HCT116 (cell line): ENCODE data around the gene CNTNAP2.

Experiments used
- CEBPB ChIP-seq: IDR thresholded peaks from 2 replicates; pipeline ENCODE4 v1.6.1; 2012; ENCODE audit warnings: low read depth
- EZH2 ChIP-seq: fragments of 200-600 bp; sonication (generic); IDR thresholded peaks from 2 replicates; pipeline ENCODE4 v1.6.1; 2017; ENCODE audit warnings: antibody characterized with exemption, mixed run types
- MAX ChIP-seq: IDR thresholded peaks from 2 replicates; pipeline ENCODE4 v1.6.1; 2012
- POLR2A ChIP-seq: IDR thresholded peaks from 2 replicates; pipeline ENCODE4 v1.7.0; 2011; ENCODE audit warnings: borderline replicate concordance; ENCODE audit not compliant: insufficient read depth, insufficient read length; ENCODE audit errors: extremely low read depth
- POLR2AphosphoS5 ChIP-seq: IDR thresholded peaks from 2 replicates; pipeline ENCODE4 v1.6.1; 2011; ENCODE audit warnings: mild to moderate bottlenecking, low read depth, low read length, moderate library complexity
- RAD21 ChIP-seq: IDR thresholded peaks from 2 replicates; pipeline ENCODE4 v1.6.1; 2012; ENCODE audit warnings: low read depth, mild to moderate bottlenecking
- REST ChIP-seq: IDR thresholded peaks from 2 replicates; pipeline ENCODE4 v1.6.1; 2012; ENCODE audit warnings: low read depth
- SIN3A ChIP-seq: IDR thresholded peaks from 2 replicates; pipeline ENCODE4 v1.6.1; 2012; ENCODE audit warnings: low read depth
- ZNF274 ChIP-seq: fragments of 200-500 bp; sonication (Bioruptor generic); IDR thresholded peaks from 2 replicates; pipeline ENCODE4 v1.6.1; 2014; ENCODE audit warnings: mild to moderate bottlenecking, low read depth, low read length, inconsistent platforms
- TF ChIP-seq, protein P1 (sequence below), 3 experiments: fragments of 200-600 bp in 1 of 3; sonication (generic) in 1 of 3; IDR thresholded peaks in 2 of 3; conservative IDR thresholded peaks in 1 of 3; 2 replicates each; pipeline ENCODE4 v1.5.1; 2012 to 2017; ENCODE audit warnings: low read depth in 2 of 3, low read length in 2 of 3, antibody characterized with exemption in 1 of 3, borderline replicate concordance in 1 of 3, control low read depth in 1 of 3, mild to moderate bottlenecking in 1 of 3, mixed read lengths in 1 of 3, mixed run types in 1 of 3, moderate library complexity in 1 of 3; ENCODE audit not compliant: insufficient read depth in 1 of 3

GRCh38 chr7:147635288-147635687 lies 1518.7 kb downstream of the CNTNAP2 start:
- TF ChIP-seq, protein P1, sequence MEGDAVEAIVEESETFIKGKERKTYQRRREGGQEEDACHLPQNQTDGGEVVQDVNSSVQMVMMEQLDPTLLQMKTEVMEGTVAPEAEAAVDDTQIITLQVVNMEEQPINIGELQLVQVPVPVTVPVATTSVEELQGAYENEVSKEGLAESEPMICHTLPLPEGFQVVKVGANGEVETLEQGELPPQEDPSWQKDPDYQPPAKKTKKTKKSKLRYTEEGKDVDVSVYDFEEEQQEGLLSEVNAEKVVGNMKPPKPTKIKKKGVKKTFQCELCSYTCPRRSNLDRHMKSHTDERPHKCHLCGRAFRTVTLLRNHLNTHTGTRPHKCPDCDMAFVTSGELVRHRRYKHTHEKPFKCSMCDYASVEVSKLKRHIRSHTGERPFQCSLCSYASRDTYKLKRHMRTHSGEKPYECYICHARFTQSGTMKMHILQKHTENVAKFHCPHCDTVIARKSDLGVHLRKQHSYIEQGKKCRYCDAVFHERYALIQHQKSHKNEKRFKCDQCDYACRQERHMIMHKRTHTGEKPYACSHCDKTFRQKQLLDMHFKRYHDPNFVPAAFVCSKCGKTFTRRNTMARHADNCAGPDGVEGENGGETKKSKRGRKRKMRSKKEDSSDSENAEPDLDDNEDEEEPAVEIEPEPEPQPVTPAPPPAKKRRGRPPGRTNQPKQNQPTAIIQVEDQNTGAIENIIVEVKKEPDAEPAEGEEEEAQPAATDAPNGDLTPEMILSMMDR (IDR thresholded peaks at IDR 0.05 in 2 of 3, conservative IDR thresholded peaks at IDR 0.05 in 1 of 3; ENCODE audit: borderline replicate concordance in 1 of 3, insufficient read depth in 1 of 3, low read depth in 2 of 3, low read length in 2 of 3): no peak
- TF ChIP-seq CEBPB: no peak
- no peak for TF ChIP-seq POLR2AphosphoS5
- TF ChIP-seq EZH2: no peak
- TF ChIP-seq POLR2A: no peak
- no peak for TF ChIP-seq SIN3A
- TF ChIP-seq RAD21: no peak
- TF ChIP-seq ZNF274: no peak
- no peak for TF ChIP-seq MAX
- TF ChIP-seq REST: no peak
